Colon (tissue), 2 donors: ENCODE measurements around the gene RITA1.
"Not testable (repeated sequence)": the region's sequence is repeated elsewhere in the genome, so short reads cannot be mapped to it uniquely, and the experiment has no call there.

Source experiments
- FAIRE-seq: peaks from 2 replicates; lab custom pipeline; 2012; peaks lifted over from hg19 to GRCh38; lab: Jason Lieb, UNC
- donor health status: control.
- donor health status: control.

RITA1 gene

DNA sequence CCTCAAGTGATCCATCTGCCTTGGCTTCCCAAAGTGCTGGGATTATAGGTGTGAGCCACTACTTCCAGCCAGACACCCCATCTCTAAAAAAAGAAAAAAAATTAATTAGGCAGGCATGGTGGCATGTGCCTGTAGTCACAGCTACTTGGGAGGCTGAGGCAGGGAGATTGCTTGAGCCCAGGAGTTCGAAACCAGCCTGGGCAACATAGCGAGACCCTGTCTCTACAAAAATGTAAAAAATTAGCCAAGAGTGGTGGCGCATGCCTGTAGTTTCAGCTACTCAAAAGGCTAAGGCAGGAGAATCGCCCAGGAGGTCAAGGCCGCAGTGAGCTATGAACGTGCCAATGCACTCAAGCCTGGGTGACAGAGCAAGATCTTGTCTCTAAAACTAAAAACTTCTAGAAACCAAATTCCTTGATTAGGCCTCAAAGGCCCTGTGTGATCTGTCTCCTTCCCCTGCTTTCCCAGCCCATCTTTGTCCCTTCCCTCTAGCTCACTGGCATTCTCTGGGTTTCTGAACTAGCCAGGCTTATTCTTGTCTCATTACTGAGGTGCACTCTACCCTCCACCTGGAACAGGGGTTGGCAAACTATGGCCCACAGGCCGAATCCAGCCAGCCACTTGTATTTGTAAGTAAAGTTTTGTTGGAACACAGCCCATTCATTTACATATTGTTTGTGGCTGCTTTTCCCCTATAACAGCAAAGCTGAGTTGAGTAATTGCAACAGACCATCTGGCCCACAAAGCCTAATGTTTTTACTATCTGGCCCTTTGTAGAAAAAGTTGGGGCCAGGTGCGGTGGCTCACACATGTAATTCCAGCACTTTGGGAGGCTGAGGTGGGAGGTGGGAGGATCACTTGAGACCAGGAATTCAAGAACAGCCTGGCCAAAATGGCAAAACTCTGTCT is 18.6 kb downstream of the RITA1 start:
- no peak for FAIRE-seq

DNA sequence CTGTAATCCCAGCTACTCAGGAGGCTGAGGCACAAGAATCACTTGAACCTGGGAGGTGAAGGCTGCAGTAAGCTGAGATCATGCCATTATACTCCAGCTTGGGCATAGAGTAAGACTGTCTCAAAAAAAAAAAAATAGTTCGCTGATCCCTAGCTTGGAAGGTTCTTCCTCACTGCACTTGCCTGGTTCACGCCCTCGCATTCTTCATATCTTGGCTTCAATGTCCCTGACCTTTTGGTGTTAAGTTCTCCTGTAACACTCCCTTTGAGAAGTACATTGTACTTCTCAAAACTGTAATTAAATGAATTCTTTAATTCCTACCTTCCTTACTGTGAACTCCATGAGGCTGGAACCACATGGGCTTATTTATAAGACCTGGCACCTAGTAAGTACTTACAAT is 19.3 kb downstream of the RITA1 start:
- no peak for FAIRE-seq

GRCh38 chr12:113206802-113207201 is 21.3 kb downstream of the RITA1 start:
- FAIRE-seq = not testable (repeated sequence)

DNA sequence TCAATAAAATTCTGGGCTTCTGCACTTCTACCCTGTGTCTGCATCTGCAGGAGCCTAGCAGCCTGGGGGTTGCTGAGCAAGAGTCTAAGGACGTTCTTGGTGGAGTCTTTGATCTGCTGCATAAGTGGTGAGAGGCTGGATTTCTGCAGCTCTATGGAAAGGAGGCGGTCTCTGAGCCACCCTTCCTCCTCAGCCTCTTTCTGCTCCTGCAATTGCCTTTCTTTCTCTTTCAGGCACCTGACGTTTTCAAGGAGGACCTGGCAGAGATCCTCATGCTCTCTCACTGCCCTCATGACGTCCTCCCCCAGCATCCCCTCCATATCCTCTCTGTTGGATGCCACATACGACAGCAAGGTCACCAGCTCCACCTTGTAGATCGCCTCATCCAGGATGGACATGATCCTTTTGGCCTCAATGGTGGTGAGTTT is 22.1 kb downstream of the RITA1 start:
- FAIRE-seq = no peak

- no peak for FAIRE-seq
These were observed 22.8 kb downstream of the RITA1 start for GRCh38 chr12:113208041-113208934.

DNA sequence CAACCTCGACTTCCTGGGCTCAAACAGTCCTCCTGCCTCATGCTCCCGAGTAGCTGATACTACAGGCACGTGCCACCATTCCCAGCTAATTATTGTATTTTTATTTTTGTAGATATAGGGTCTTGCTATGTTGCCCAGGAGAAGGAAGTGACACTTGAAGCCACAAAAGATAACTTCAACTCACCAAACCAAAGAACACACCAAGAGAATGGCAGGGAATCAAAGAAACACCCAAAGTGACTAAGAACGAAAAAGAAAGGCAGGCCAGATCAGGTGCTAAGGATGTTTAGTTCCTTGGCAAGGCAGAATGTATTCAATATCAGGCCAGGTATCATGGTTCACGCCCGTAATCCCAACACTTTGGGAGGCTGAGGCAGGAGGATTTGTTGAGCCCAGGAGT is 25.6 kb downstream of the RITA1 start:
- FAIRE-seq = no peak

- FAIRE-seq = no peak
These were observed 29.4 kb downstream of the RITA1 start for GRCh38 chr12:113214895-113215400.

DNA sequence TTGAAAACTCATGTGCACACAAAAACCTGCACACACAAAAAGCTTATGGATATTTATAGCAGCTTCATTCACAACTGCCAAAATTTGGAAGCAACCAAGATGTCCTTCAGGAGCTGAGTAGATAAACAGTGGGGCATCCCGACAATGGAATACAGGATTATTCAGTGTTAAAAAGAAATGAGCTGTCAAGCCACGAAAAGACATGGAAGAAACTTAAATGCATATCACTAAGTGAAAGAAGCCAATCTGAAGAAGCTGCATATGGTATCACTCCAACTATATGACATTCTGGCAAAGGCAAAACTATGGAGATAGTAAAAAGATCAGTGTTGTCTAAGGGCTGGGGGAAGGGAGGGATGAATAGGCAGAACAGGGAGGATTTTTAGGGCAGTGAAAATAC is 30.5 kb downstream of the RITA1 start:
- no peak for FAIRE-seq

- no peak for FAIRE-seq
These were observed 35.2 kb downstream of the RITA1 start for GRCh38 chr12:113220593-113221180.

GRCh38 chr12:113221181-113221996 is 35.9 kb downstream of the RITA1 start, which contains the start of gene TPCN1:
Gene TPCN1 (plus strand): TSS chr12:113221464. CDS start chr12:113226853, 5,389 bp downstream.
- peak; percentile 94 for FAIRE-seq

DNA sequence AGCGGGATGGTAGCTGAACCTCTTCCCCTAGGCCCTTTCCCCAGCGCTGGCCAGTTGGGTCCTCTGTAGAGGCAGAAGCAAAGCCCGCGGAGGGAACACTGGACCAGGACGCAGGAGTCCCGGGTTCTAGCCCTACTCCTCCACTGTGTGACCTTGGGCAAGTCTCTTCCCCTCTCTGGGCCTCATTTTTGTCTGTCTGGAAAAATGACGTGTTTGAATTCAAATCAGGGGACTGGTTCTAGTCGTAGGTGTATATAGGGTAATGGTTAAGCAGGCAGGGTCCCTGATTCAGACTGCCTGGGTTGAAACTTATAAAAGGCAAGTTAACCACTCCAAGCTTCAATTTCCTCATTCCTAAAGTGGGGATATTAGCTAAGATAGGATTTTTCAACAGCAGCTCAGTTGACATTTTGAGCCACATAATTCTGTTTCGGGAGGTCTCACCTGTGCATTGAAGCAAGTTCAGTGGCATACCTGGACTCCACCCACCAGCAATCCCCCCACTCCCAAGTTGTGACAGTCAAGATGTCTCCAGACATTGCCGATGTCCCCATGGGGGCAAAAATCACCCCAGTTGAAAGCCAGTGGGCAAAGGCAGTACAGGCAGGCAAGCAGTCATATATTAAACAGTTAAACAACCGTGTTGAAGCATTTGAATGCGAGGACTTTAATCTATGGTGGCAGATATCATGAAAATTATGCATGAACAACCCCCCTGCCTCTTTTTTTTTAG is 36.6 kb downstream of the RITA1 start:
- FAIRE-seq = no peak

DNA sequence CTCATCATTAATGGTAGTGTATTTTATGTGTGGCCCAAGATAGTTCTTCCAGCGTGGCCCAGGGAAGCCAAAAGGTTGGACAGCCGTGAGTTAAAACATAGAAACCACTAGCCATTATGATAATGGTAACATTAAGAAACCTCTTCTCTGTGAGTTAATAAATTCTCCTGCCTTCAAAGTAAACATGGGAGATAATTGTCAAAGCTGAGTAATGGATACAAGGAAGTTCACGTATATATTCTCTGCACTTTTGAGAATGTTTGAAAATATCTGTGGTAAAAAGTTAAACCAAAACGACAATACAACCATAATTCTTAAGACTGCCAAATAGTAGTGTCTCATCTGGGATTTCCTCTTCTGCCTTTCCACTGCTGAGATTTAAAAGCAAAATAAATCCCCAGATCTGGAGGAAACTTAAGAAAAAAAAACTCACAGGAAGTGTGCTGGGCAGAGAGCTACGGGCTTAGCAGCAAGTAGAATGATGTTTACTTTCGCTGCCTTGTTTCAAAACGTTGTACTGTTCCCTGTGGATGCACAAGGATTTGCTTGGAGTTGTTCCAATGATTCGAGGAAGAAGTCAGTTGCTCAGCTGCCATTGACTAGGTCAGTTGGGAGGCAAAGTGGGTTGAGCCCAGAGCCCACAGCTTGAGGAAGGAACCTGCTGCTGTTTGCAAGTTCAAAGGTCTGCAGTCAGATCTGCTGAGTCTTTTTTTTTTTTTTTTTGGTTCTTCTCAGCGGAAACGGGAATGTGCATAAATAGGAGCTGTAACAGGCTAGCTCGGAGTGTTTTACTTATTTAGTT is 37.4 kb downstream of the RITA1 start:
- no peak for FAIRE-seq

GRCh38 chr12:113224955-113225354 is 39.4 kb downstream of the RITA1 start:
- FAIRE-seq = no peak

- no peak for FAIRE-seq
These were observed 41.4 kb downstream of the RITA1 start for GRCh38 chr12:113226696-113227568.

DNA sequence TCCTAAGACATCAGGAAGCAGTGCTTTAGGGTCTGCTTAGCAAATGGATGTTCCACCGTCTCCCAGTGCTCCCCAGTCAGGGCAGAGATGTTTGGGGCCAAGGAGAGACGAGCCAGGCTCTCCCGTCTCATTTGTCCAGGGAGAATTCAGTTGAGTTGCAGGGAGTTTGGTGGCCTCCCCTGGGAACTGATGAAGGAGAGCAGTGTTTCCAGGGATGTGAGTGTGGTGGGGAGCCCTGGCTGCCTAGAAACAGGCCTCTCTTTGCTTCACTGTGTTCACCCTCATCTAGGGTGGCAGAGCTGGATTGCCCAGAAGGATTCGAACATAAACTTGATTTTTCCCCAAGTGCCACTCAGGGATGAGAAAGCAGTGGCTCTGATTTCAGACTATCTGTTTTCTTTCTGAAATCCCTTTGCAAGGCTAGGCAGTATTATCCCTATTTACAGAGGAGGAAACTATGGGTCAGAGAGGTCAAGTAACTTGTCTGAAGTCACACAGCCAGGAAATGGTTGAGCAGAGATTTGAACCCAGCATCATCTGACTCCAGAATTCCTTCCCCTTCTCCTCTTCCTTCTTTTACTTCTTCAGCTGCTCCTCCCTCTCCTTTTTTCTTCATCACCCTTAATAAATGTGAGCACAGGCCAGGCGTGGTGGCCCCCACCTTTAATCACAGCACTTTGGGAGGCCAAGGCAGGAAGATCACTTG is 42.3 kb downstream of the RITA1 start:
- no peak for FAIRE-seq

DNA sequence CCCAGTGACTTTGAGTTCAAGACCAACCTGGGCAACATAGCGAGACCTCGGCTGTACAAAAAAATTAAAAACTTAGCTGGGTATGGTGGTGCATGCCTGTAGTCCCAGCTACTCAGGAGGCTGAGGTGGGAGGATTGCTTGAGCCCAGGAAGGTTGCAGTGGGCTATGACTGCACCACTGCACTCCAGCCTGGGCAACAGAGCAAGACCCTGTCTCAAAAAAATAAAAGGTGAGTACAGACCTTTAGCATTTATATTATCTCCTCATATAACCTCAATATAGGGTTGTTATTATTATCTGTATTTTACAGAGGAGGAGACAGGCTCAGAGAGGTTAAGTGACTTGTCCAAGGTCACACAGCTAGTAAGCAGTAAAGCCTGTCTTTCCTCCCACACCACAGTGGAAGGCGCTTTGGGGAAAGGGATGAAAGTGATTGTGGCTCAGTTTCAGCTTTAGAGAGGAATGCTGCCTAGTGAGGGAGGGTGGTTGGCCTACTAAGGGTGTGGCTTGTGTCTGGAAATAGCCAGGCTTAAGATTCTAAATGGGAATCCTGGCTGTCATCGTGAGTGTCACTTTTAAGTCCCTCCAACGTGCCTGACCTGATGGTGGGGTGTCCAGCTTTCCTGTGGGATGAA is 43.0 kb downstream of the RITA1 start:
- no peak for FAIRE-seq
